B cell (primary cell): ENCODE data around the gene ANKRD31. TPM values are rescaled to one million over a fixed set of nuclear protein-coding genes. Genes with fewer than 3 reads are reported as not detected.

Source experiments
- ATAC-seq: fragments of 200-7000 bp; cut with Tn5 transposase; one replicate; pipeline ENCODE4 v1.10.0; 2021; ENCODE audit warnings: low read depth, mild to moderate bottlenecking, moderate number of reproducible peaks, moderate library complexity
- CTCF ChIA-PET: fragments of 350-600 bp; sonication (Branson Sonifier 250); formaldehyde crosslinking; loops from one replicate; lab custom pipeline; 2021; ENCODE audit warnings: antibody characterized with exemption, inconsistent platforms; lab: Charles Lee
- POLR2A ChIA-PET: fragments of 350-600 bp; sonication (Branson Sonifier 250); formaldehyde crosslinking; loops from one replicate; lab custom pipeline; 2021; ENCODE audit warnings: antibody characterized with exemption; lab: Charles Lee
- DNase-seq: peaks from one replicate; pipeline ENCODE4 v3.0.0; 2013
- H2AFZ ChIP-seq: 2 replicates; pipeline ENCODE4 v1.6.1; 2012; ENCODE audit warnings: mild to moderate bottlenecking, low read depth, low read length; ENCODE audit not compliant: insufficient read depth, poor library complexity, severe bottlenecking
- H3K27ac ChIP-seq, 2 donors: 1 replicate in 1 of 2; 2 replicates in 1 of 2; pipeline ENCODE4 v1.5.1; 2012 to 2013; ENCODE audit warnings: low read length in 2 of 2, mild to moderate bottlenecking in 2 of 2, moderate library complexity in 1 of 2
- H3K27me3 ChIP-seq, 4 experiments: fragments of 200-600 bp in 1 of 4; sonication (generic) in 1 of 4; replicated peaks in 1 of 4; 1 replicate in 2 of 4; 2 replicates in 2 of 4; pipeline versions ENCODE4 v1.6.1 to v1.7.0; 2013 to 2016; ENCODE audit warnings: low read length in 3 of 4, mild to moderate bottlenecking in 2 of 4, mixed read lengths in 1 of 4, moderate library complexity in 1 of 4; ENCODE audit not compliant: insufficient read depth in 4 of 4, control insufficient read depth in 3 of 4; ENCODE audit errors: control extremely low read depth in 1 of 4
- H3K36me3 ChIP-seq, 2 experiments: replicated peaks in 1 of 2; 1 replicate in 1 of 2; 2 replicates in 1 of 2; pipeline versions ENCODE4 v1.6.1 to v1.7.1; 2013; ENCODE audit warnings: low read length in 1 of 2; ENCODE audit not compliant: insufficient read depth in 2 of 2, control insufficient read depth in 1 of 2; ENCODE audit errors: control extremely low read depth in 1 of 2, extremely low read depth in 1 of 2
- H3K4me1 ChIP-seq, 2 donors: fragments of 200-600 bp in 1 of 2; sonication (generic) in 1 of 2; 1 replicate in 1 of 2; 2 replicates in 1 of 2; pipeline versions ENCODE4 v1.5.1 to v1.6.1; 2013 to 2017; ENCODE audit warnings: low read length in 2 of 2; ENCODE audit not compliant: control insufficient read depth in 2 of 2, insufficient read depth in 2 of 2
- H3K4me2 ChIP-seq: replicated peaks from 2 replicates; pipeline ENCODE3; 2012; ENCODE audit warnings: mild to moderate bottlenecking, low read depth, low read length; ENCODE audit not compliant: poor library complexity, severe bottlenecking
- H3K4me3 ChIP-seq, 5 experiments: fragments of 200-600 bp in 1 of 5; sonication (generic) in 1 of 5; 1 replicate in 3 of 5; 2 replicates in 2 of 5; pipeline versions ENCODE4 v1.5.1 to v1.7.0; 2011 to 2016; ENCODE audit warnings: low read length in 4 of 5, mild to moderate bottlenecking in 4 of 5, low read depth in 2 of 5, control low read depth in 1 of 5, moderate library complexity in 1 of 5; ENCODE audit not compliant: insufficient read depth in 1 of 5; ENCODE audit errors: control extremely low read depth in 1 of 5, extremely low read depth in 1 of 5
- H3K79me2 ChIP-seq: fragments of 200-600 bp; sonication (generic); one replicate; pipeline ENCODE4 v1.6.0; 2016; ENCODE audit warnings: low read length; ENCODE audit not compliant: control insufficient read depth, insufficient read depth
- H3K9ac ChIP-seq: fragments of 200-600 bp; sonication (generic); 2 replicates; pipeline ENCODE4 v1.6.1; 2017; ENCODE audit warnings: mild to moderate bottlenecking, low read length, moderate library complexity
- H3K9me3 ChIP-seq, 3 donors: one replicate each; pipeline versions ENCODE4 v1.6.1 to v1.7.1; 2013; ENCODE audit warnings: low read length in 2 of 3; ENCODE audit not compliant: control insufficient read depth in 2 of 3, insufficient read depth in 1 of 3; ENCODE audit errors: control extremely low read depth in 1 of 3
- H4K20me1 ChIP-seq: 2 replicates; pipeline ENCODE4 v1.6.0; 2012; ENCODE audit warnings: mild to moderate bottlenecking, low read length; ENCODE audit not compliant: insufficient read depth, control insufficient read depth, poor library complexity, severe bottlenecking
- H3K27ac Mint-ChIP-seq: one replicate; pipeline ENCODE4 v1.8.0; 2021; ENCODE audit warnings: mixed read lengths
- H3K27me3 Mint-ChIP-seq: one replicate; pipeline ENCODE4 v1.8.0; 2021; ENCODE audit warnings: mixed read lengths
- H3K4me1 Mint-ChIP-seq: one replicate; pipeline ENCODE4 v1.8.0; 2021; ENCODE audit warnings: mixed read lengths
- H3K4me3 Mint-ChIP-seq: one replicate; pipeline ENCODE4 v1.8.0; 2021; ENCODE audit warnings: mixed read lengths
- H3K9me3 Mint-ChIP-seq: one replicate; pipeline ENCODE4 v1.8.0; 2022; ENCODE audit warnings: mixed read lengths; ENCODE audit not compliant: insufficient read depth
- EZH2 ChIP-seq: IDR thresholded peaks from 2 replicates; pipeline ENCODE4 v1.6.1; 2012; ENCODE audit warnings: borderline replicate concordance, low read depth, mild to moderate bottlenecking, moderate library complexity, low read length; ENCODE audit not compliant: insufficient read depth, poor library complexity, severe bottlenecking
- WGBS: methylation state at CpG from one replicate; pipeline ENCODE4 v1.1.5; 2013; ENCODE audit warnings: missing lambda C conversion rate; ENCODE audit not compliant: insufficient coverage; 5-methylcytosine and 5-hydroxymethylcytosine counted together
- intact Hi-C: fragments of 100-400 bp; cut with micrococcal nuclease; formaldehyde crosslinking; loops from one replicate; pipeline ENCODE4 v1.10.0; 2022
- polyA plus RNA-seq: library from polyadenylated mRNA; depleted of rRNA; stranded (reverse); fragments of >200 nt; gene quantifications from 2 replicates; pipeline ENCODE4 v1.2.3, GENCODE V29; 2012
- total RNA-seq, 2 donors: library from RNA; stranded (reverse); fragments of 120-200 nt in 1 of 2; gene quantifications; 1 replicate in 1 of 2; 2 replicates in 1 of 2; pipeline versions ENCODE4 v1.2.3 to v1.2.4, GENCODE V29; 2013 to 2022
- TF ChIP-seq, protein P1 (sequence below): fragments of 200-600 bp; IDR thresholded peaks from one replicate; pipeline ENCODE4 v1.8.0; 2022; ENCODE audit warnings: antibody characterized with exemption, mild to moderate bottlenecking

The ANKRD31 gene
- total and polyA plus RNA-seq, 2 donors (not counting 1 experiment from before 2014, with no cell fraction given), result 0.06 to 0.10 TPM

DNA sequence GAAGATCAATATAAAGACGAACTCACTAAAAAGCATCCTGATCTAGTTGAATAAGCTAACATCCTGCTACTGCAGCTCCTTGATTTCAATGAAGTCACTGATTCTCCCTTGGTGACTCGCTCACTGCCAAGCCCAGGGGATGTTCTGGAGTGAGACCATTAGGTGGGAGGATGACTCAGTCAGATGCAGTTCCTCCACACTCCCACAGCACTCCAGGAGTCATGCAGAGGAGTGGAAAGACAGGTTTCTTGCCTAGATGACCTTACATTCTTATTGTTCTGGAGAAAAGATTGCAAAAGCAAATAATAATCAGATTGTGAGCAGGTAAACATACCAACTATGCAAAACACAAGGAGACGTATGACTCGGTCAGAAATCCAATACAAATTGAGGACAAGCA, 199.6 kb downstream of the ANKRD31 start:
- H3K4me3 Mint-ChIP-seq, result no peak overlapping the region
- Histone ChIP-seq H3K27me3 (no peaks in the 10 kb centered on the region), H3K79me2 (no peaks in the 10 kb centered on the region), H3K9me3 (no peaks in the 10 kb centered on the region), H3K27ac (no peak overlapping the region), H3K4me3 (no peak overlapping the region), H2AFZ (no peak overlapping the region), H4K20me1 (no peaks in the 10 kb centered on the region), H3K4me2 (no peak overlapping the region), H3K4me1 (no peaks in the 10 kb centered on the region), H3K9ac (no peak overlapping the region), H3K36me3 (no peaks in the 10 kb centered on the region)
- H3K27me3 Mint-ChIP-seq, result peaks cover 5% of the 10 kb centered on the region
- ChIA-PET CTCF (interaction anchor here (1.0 kb wide), 1 partner anchor 12 kb away, joined by 3 read pairs; no protein-coding TSS in a partner anchor), POLR2A (no interaction called here)
- H3K4me1 Mint-ChIP-seq, result no peaks in the 10 kb centered on the region
- no CpG with 5 or more reads among the region's 4 CpGs for WGBS
- ATAC-seq (no peak), DNase-seq (no peak)
- no peak overlapping the region for H3K27ac Mint-ChIP-seq
- H3K9me3 Mint-ChIP-seq, result no peaks in the 10 kb centered on the region
- intact Hi-C loops, result no loop called here
- no peak for TF ChIP-seq EZH2
- TF ChIP-seq, protein P1, sequence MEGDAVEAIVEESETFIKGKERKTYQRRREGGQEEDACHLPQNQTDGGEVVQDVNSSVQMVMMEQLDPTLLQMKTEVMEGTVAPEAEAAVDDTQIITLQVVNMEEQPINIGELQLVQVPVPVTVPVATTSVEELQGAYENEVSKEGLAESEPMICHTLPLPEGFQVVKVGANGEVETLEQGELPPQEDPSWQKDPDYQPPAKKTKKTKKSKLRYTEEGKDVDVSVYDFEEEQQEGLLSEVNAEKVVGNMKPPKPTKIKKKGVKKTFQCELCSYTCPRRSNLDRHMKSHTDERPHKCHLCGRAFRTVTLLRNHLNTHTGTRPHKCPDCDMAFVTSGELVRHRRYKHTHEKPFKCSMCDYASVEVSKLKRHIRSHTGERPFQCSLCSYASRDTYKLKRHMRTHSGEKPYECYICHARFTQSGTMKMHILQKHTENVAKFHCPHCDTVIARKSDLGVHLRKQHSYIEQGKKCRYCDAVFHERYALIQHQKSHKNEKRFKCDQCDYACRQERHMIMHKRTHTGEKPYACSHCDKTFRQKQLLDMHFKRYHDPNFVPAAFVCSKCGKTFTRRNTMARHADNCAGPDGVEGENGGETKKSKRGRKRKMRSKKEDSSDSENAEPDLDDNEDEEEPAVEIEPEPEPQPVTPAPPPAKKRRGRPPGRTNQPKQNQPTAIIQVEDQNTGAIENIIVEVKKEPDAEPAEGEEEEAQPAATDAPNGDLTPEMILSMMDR, result no peak

DNA sequence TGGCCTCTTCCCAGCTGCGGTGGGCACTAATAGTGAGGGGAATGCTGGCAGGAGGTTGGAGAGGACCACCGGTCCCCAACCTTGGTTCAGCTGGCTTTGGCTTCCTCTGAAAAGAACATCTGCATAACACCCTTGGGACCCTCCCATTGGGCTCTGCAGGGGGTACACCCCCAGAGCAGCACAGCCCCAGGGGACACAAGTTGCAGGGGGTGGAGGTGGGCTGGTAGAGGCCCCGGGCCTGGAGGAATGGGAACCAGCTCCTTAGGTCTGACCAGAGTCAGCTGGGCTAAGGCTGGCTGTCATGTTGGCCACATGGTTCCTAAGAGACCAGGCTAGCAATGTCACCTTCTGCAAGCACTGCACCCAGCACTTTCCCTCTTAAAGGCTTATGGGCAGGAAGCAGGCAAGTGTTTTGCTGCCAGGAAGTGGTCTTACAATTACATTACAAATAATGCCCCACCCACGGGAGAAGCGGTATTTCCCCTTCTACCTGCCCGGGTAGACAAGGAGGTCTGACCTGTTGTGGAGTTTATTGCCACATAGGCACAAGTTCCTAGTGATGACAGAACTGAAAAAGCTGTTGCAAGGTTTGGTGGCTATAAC, 202.4 kb downstream of the ANKRD31 start:
- 43% methylated on average over 2 of the region's 6 CpGs for WGBS
- no peak for TF ChIP-seq EZH2
- TF ChIP-seq, protein P1, result no peak
- H3K79me2 ChIP-seq, result no peaks in the 10 kb centered on the region
- H3K4me1 ChIP-seq, result no peaks in the 10 kb centered on the region
- no peak overlapping the region for H3K27ac ChIP-seq
- no peaks in the 10 kb centered on the region for H3K27me3 ChIP-seq
- Mint-ChIP-seq H3K4me1 (no peaks in the 10 kb centered on the region), H3K4me3 (no peak overlapping the region), H3K9me3 (no peaks in the 10 kb centered on the region), H3K27ac (no peak overlapping the region), H3K27me3 (peaks cover 7% of the 10 kb centered on the region)
- no peaks in the 10 kb centered on the region for H3K9me3 ChIP-seq
- no peak overlapping the region for H3K4me3 ChIP-seq
- H3K9ac ChIP-seq, result no peak overlapping the region
- no peak overlapping the region for H3K4me2 ChIP-seq
- intact Hi-C loops, result no loop called here
- POLR2A ChIA-PET, result no interaction called here
- no peaks in the 10 kb centered on the region for H3K36me3 ChIP-seq
- CTCF ChIA-PET, result no interaction called here
- ATAC-seq, result no peak
- H2AFZ ChIP-seq, result no peak overlapping the region
- DNase-seq, result no peak
- no peaks in the 10 kb centered on the region for H4K20me1 ChIP-seq
